Transverse colon (tissue), 4 donors: ENCODE results near the gene KCTD2. TPM values are rescaled to one million over a fixed set of nuclear protein-coding genes. Genes with fewer than 3 reads are reported as not detected.

Source experiments
- DNase-seq: peaks from one replicate; pipeline ENCODE4 v3.0.0-alpha.2; 2019
- H3K27ac ChIP-seq, 4 donors: fragments of 200-600 bp; sonication (generic); 2 replicates each; pipeline ENCODE4 v1.5.1; 2016 to 2018; ENCODE audit warnings: inconsistent platforms in 4 of 4
- H3K27me3 ChIP-seq: fragments of 200-600 bp; sonication (generic); 2 replicates; pipeline ENCODE4 v1.5.1; 2017; ENCODE audit warnings: inconsistent platforms
- H3K36me3 ChIP-seq, 4 donors: fragments of 200-600 bp; sonication (generic); 2 replicates each; pipeline ENCODE4 v1.5.1; 2017 to 2019; ENCODE audit warnings: inconsistent platforms in 4 of 4
- H3K4me1 ChIP-seq, 4 donors: fragments of 200-600 bp; sonication (generic); 2 replicates each; pipeline ENCODE4 v1.5.1; 2017 to 2020; ENCODE audit warnings: inconsistent platforms in 4 of 4
- H3K4me3 ChIP-seq, 4 donors: fragments of 200-600 bp; sonication (generic); 1 replicate in 1 of 4; 2 replicates in 3 of 4; pipeline versions ENCODE4 v1.5.1 to v1.6.1; 2017 to 2019; ENCODE audit warnings: inconsistent platforms in 4 of 4
- H3K9me3 ChIP-seq, 2 donors: fragments of 200-600 bp; sonication (generic); 2 replicates each; pipeline ENCODE4 v1.5.1; 2017 to 2019; ENCODE audit warnings: inconsistent platforms in 2 of 2
- EP300 ChIP-seq: sonication (generic); formaldehyde crosslinking; IDR thresholded peaks from one replicate; pipeline ENCODE4 v1.6.1; 2017; ENCODE audit warnings: antibody characterized with exemption, low read depth
- POLR2A ChIP-seq: fragments of 450-650 bp; IDR thresholded peaks from one replicate; pipeline ENCODE4 v1.6.1; 2016; ENCODE audit warnings: antibody characterized with exemption, mild to moderate bottlenecking, moderate library complexity
- POLR2AphosphoS5 ChIP-seq, 3 donors: sonication (generic); formaldehyde crosslinking; IDR thresholded peaks; one replicate each; pipeline ENCODE4 v1.6.1; 2016; ENCODE audit warnings: antibody characterized with exemption in 3 of 3
- WGBS, 2 donors: methylation state at CpG; one replicate each; pipeline ENCODE4 v1.1.5; 2018; ENCODE audit warnings: low coverage in 1 of 2; 5-methylcytosine and 5-hydroxymethylcytosine counted together
- in situ Hi-C, 4 donors: fragments of 200-750 bp; cut with MboI; loops; one replicate each; pipeline versions ENCODE4 v1.15.0 to v1.15.1; 2017; ENCODE audit warnings: low sequenced_read_pairs in 3 of 4, low pct_ligation_motif_present in 1 of 4, low pct_unique_long_range_greater_than_20kb in 1 of 4
- intact Hi-C: fragments of 100-400 bp; cut with DNase I; formaldehyde crosslinking; loops from one replicate; pipeline ENCODE4 v1.15.1; 2023; ENCODE audit warnings: low total_unique reads
- total RNA-seq, 4 donors: library from RNA; depleted of rRNA; stranded (reverse); fragments of >200 nt; gene quantifications; one replicate each; pipeline ENCODE4 v1.1.0, GENCODE V29; 2016
- TF ChIP-seq, protein P1 (sequence below), 5 experiments: fragments of 200-600 bp in 3 of 5; fragments of 450-650 bp in 2 of 5; sonication (generic) in 3 of 5; IDR thresholded peaks; 1 replicate in 2 of 5; 2 replicates in 3 of 5; pipeline ENCODE4 v1.5.1; 2016 to 2017; ENCODE audit warnings: antibody characterized with exemption in 5 of 5, inconsistent platforms in 3 of 5, mild to moderate bottlenecking in 2 of 5, moderate library complexity in 1 of 5

The KCTD2 gene
- total RNA-seq, 4 donors from 2014 or later = 14.5 to 24.7 (median 19.7) TPM

- DNase-seq = no peak
- in situ Hi-C loops (no loop called here), intact Hi-C loops (no loop called here)
- Histone ChIP-seq H3K4me1 (peaks cover 0 to 8% (median 2%) of the 10 kb centered on the region in 4 donors), H3K27ac (no peak overlapping the region), H3K9me3 (no peaks in the 10 kb centered on the region), H3K36me3 (peaks cover 0 to 26% (median 10%) of the 10 kb centered on the region in 4 donors), H3K4me3 (no peak overlapping the region), H3K27me3 (no peaks in the 10 kb centered on the region)
- no peak for TF ChIP-seq POLR2A
- TF ChIP-seq, protein P1, sequence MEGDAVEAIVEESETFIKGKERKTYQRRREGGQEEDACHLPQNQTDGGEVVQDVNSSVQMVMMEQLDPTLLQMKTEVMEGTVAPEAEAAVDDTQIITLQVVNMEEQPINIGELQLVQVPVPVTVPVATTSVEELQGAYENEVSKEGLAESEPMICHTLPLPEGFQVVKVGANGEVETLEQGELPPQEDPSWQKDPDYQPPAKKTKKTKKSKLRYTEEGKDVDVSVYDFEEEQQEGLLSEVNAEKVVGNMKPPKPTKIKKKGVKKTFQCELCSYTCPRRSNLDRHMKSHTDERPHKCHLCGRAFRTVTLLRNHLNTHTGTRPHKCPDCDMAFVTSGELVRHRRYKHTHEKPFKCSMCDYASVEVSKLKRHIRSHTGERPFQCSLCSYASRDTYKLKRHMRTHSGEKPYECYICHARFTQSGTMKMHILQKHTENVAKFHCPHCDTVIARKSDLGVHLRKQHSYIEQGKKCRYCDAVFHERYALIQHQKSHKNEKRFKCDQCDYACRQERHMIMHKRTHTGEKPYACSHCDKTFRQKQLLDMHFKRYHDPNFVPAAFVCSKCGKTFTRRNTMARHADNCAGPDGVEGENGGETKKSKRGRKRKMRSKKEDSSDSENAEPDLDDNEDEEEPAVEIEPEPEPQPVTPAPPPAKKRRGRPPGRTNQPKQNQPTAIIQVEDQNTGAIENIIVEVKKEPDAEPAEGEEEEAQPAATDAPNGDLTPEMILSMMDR (IDR thresholded peaks at IDR 0.05) = no peak
- 89% methylated on average over 1 of the region's 3 CpGs; no CpG with 5 or more reads in 1 of the 2 donors for WGBS, 2 donors
These were observed 16.6 kb downstream of the KCTD2 start for GRCh38 chr17:75063626-75064025.

GRCh38 chr17:75064040-75064439 lies 17.0 kb downstream of the KCTD2 start:
- WGBS, 2 donors = 96 to 97% methylated on average over 6 to 11 of the region's 11 CpGs
- intact Hi-C loops = no loop called here
- in situ Hi-C loops = no loop called here

GRCh38 chr17:75064460-75064859 lies 17.4 kb downstream of the KCTD2 start:
- no peaks in the 10 kb centered on the region for H3K27me3 ChIP-seq
- in situ Hi-C loops = no loop called here
- TF ChIP-seq EP300 (no peak), POLR2AphosphoS5 (IDR thresholded peaks at IDR 0.05) (no peak), POLR2A (no peak)
- TF ChIP-seq, protein P1 (IDR thresholded peaks at IDR 0.05) = no peak
- peaks cover 0 to 8% (median 2%) of the 10 kb centered on the region in 4 donors for H3K4me1 ChIP-seq
- peaks cover 0 to 26% (median 10%) of the 10 kb centered on the region in 4 donors for H3K36me3 ChIP-seq
- no peaks in the 10 kb centered on the region for H3K9me3 ChIP-seq
- 85 to 90% methylated on average over 2 to 8 of the region's 8 CpGs for WGBS, 2 donors
- DNase-seq = no peak
- H3K4me3 ChIP-seq = no peak overlapping the region
- no peak overlapping the region for H3K27ac ChIP-seq
- intact Hi-C loops = no loop called here

More at GRCh38 chr17:75064040-75064439, 17.0 kb downstream of the KCTD2 start:
- TF ChIP-seq POLR2A (no peak), EP300 (no peak), POLR2AphosphoS5 (IDR thresholded peaks at IDR 0.05) (no peak)
- TF ChIP-seq, protein P1 (IDR thresholded peaks at IDR 0.05) = no peak
- H3K4me3 ChIP-seq = no peak overlapping the region
- peaks cover 0 to 8% (median 2%) of the 10 kb centered on the region in 4 donors for H3K4me1 ChIP-seq
- no peaks in the 10 kb centered on the region for H3K9me3 ChIP-seq
- no peaks in the 10 kb centered on the region for H3K27me3 ChIP-seq
- no peak overlapping the region for H3K27ac ChIP-seq
- H3K36me3 ChIP-seq = peaks cover 0 to 26% (median 10%) of the 10 kb centered on the region in 4 donors
- no peak for DNase-seq

GRCh38 chr17:75064867-75065561 lies 18.0 kb downstream of the KCTD2 start:
- in situ Hi-C loops (no loop called here), intact Hi-C loops (no loop called here)
- H3K9me3 ChIP-seq = no peaks in the 10 kb centered on the region
- H3K27me3 ChIP-seq = no peaks in the 10 kb centered on the region
- no peak overlapping the region for H3K4me3 ChIP-seq
- 94 to 97% methylated on average over 10 to 18 of the region's 18 CpGs for WGBS, 2 donors
- H3K4me1 ChIP-seq = peaks cover 0 to 5% (median 2%) of the 10 kb centered on the region in 4 donors
- peaks cover 0 to 26% (median 10%) of the 10 kb centered on the region in 4 donors for H3K36me3 ChIP-seq
- TF ChIP-seq EP300 (no peak), POLR2A (no peak), POLR2AphosphoS5 (IDR thresholded peaks at IDR 0.05) (no peak)
- TF ChIP-seq, protein P1 (IDR thresholded peaks at IDR 0.05) = no peak
- H3K27ac ChIP-seq = no peak overlapping the region
- no peak for DNase-seq
